SKM-1 treated with dmso at 0.1 percent for 144 hours (cell line): ENCODE data around the gene OR9Q1.
"Not testable (repeated sequence)": the region's sequence is repeated elsewhere in the genome, so short reads cannot be mapped to it uniquely, and the experiment has no call there.

Source experiments
- DNase-seq: peaks from one replicate; lab custom pipeline; 2025; ENCODE audit not compliant: unreplicated experiment; lab: John Stamatoyannopoulos, UW

OR9Q1 gene, protein sequence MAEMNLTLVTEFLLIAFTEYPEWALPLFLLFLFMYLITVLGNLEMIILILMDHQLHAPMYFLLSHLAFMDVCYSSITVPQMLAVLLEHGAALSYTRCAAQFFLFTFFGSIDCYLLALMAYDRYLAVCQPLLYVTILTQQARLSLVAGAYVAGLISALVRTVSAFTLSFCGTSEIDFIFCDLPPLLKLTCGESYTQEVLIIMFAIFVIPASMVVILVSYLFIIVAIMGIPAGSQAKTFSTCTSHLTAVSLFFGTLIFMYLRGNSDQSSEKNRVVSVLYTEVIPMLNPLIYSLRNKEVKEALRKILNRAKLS

DNA sequence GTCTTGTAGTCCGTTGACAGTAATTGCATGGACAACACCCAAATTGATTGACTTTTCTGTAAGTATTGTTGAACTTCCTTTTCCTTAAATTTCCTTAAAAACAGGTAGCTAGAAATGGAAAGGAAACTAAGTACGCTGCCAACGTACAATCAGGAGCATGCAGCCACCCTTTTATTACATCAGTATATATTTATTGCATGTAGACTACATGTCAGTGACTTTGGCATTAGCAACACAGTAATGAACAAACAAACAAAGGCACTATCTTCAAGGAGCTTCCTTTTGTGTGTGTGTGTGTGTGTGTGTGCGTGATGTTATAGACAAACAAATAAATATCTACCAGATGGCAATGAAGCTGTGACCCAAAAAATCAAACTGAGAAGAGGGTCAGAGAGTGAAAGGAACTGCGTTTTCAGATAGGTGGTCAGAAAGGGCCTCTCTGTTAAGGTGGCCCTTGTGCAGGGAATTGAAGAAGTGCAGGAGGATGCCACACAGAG lies at the start of gene OR9Q1:
TSS of gene OR9Q1 (plus strand) at position 447 of the 497 bp plus-strand sequence. CDS start 155,564 bp downstream, outside the sequence.
- no peak for DNase-seq

- DNase-seq = no peak
Observed at GRCh38 chr11:57974132-57974531, 49.5 kb upstream of the OR9Q1 start.

- DNase-seq = no peak
Observed at GRCh38 chr11:57974848-57975601, 48.7 kb upstream of the OR9Q1 start.

- DNase-seq = no peak
Observed at GRCh38 chr11:57977709-57978108, 46.0 kb upstream of the OR9Q1 start.

DNA sequence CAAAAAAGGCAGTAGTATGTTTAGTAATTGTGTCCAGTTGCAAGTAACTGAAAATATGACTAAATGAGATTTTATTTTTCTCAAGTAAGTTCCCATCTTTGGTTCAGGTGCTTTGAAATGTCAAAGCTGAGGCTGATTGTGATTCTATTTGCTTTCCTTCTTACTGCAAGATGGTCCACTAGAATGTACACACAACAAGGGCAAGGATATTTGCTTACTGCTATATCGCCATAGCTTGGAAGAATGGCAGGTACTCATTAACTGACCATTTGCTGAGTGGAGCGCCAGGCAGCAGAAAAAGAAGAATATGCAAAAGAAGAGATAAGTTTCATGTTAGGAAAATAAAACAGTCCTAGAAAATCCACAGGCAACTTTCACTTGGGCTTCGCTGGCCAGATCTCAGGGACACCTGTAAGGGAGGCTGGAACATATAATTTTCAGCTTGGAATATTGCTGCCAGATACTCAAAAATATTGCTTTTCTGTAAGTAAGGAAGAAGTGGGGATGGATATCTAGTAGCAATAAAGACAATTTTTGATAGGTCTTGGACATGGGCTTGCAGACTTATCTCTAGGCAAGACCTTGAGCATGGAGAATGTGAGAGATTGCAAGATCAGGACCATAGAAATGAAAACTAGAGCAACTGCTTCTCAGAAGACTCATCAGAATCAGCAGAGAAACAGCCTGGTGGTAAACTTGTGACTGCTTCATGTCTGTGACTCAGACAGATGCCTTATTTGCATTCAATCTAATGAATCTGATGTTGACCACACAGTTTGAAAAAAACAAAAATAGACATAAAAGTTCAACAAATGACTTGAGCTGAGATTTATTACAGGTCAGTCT lies 44.8 kb upstream of the OR9Q1 start:
- DNase-seq = no peak

- DNase-seq = no peak
Observed at GRCh38 chr11:57979532-57980079, 44.1 kb upstream of the OR9Q1 start.

DNA sequence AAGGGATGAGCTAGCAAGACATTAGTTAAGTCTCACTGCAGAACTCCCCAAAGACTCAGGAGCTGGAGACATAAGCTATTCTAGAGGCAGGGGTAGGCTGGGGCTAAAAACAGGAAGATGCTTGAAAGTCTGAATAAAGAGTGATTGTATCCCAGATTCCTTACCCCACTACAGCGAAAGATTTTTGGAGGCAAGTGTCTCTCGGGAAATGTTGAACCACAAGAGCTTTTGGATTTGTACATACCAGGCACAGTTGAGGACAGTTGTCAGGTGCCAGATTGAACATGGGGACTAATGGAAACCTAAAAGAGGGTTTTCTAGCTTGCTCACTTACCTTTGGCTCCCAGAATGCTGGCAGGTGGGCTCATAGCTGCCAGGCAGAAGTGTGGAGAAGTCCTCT lies 43.5 kb upstream of the OR9Q1 start:
- DNase-seq = no peak

GRCh38 chr11:57981536-57981935 lies 42.1 kb upstream of the OR9Q1 start:
- no peak for DNase-seq

- no peak for DNase-seq
Observed at GRCh38 chr11:57982776-57983175, 40.9 kb upstream of the OR9Q1 start.

- no peak for DNase-seq
Observed at GRCh38 chr11:57983191-57983590, 40.5 kb upstream of the OR9Q1 start.

DNA sequence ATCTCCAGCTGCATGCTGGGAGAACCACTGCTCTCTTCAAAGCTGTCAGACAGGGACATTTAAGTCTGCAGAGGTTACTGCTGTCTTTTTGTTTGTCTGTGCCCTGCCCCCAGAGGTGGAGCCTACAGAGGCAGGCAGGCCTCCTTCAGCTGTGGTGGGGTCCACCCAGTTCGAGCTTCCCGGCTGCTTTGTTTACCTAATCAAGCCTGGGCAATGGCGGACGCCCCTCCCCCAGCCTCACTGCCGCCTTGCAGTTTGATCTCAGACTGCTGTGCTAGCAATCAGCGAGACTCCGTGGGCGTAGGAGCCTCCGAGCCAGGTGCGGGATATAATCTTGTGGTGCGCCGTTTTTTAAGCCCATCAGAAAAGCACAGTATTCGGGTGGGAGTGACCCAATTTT lies 24.2 kb upstream of the OR9Q1 start:
- DNase-seq = not testable (repeated sequence)

DNA sequence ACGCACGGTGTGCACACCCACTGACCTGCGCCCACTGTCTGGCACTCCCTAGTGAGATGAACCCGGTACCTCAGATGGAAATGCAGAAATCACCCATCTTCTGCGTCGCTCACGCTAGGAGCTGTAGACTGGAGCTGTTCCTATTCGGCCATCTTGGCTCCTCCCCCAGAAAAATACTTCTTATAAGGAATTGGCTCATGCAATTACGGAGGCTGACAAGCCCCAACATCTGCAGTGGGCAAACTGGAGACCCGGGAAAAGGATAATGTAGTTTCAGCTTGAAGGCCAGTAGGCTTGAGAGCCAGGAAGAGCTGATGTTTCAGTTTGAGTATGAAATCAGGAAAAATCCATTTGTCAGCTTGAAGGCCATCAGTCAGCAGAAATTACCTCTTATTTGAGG lies 23.7 kb upstream of the OR9Q1 start:
- not testable (repeated sequence) for DNase-seq

DNA sequence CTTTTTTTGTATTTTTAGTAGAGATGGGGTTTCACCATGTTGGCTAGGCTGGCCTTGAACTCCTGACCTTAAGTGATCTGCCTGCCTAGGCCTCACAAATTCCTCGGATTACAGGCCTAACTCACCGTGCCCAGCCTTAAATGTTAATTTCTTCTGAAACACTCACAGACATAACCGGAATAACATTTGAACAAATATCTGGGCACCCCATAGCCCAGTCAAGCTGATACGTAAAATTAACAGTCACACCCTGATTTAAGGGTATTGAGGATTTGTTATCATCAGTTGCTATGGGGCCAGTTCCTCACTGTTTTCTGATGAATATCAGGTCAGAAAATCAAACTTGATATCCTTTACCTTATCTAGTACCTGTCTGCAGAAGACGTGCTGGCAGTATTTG lies 23.0 kb upstream of the OR9Q1 start:
- DNase-seq = no peak

GRCh38 chr11:58003036-58003435 lies 20.6 kb upstream of the OR9Q1 start:
- no peak for DNase-seq

- DNase-seq = no peak
Observed at GRCh38 chr11:58003591-58003990, 20.1 kb upstream of the OR9Q1 start.

DNA sequence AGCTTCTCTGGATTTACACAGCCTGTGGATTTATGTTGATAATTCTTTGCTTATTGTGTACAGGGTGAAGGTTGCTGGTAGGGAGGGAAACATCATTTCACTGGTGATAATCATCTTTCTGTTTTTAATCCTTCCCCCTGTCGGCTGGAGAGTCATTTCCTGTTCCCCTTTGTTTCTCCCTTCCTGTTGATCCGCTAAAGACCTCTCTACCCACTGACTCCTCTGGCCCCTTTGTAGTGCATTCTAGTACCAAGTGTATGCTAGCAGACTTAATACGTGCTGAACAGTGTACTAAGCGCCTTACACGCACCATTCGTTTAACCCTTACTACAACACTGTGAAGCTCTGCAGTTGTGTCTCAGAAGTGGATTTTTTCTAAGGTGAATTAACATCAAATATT lies 19.0 kb upstream of the OR9Q1 start:
- DNase-seq = no peak

- DNase-seq = no peak
Observed at GRCh38 chr11:58006940-58007339, 16.7 kb upstream of the OR9Q1 start.

- DNase-seq = no peak
Observed at GRCh38 chr11:58011771-58012170, 11.9 kb upstream of the OR9Q1 start.

DNA sequence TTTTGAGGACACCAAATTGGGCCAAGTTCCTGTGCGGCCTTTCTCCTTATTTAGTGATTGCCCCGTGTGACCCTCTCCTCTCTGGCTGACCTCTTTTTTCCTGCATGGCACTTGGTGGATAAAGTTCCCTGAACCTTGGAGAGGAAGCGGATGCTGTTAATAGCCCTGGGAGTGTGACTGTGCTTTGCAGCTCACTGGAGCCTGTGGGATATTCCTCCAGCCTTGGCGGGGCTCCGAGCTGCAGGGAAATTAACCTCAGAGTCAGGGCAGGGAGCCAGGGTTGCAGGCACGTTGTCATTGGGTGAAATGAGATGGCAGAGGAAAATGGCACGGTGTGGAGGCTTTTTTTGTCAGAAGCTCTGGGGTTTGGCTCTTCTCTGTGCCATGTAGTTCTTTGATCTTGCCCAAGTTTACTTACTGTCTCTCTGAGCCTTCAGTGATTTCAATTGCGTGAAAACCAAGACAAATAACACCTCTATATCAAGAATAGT lies 965 bp downstream of the OR9Q1 start:
- no peak for DNase-seq

DNA sequence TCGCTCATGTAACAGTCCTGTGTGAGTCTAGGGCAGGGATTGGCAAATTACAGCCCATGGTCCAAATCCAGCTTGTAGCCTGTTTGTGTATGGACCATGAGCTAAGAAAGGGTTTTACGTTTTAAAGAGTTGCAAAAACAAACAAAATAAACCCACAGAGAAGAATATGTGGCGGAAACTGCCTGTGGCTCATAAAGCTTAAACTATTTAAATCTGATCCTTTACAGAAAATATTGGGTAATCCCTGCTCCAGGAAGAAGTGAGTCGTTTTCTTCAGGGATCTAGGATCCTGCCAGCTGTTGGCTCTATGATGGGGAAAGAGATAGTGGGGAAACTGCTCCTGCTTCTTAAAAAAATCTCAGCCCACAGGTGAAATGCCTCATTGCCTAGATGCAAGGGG lies 3.7 kb downstream of the OR9Q1 start:
- DNase-seq = no peak
